Uterus (tissue), 4 donors: Measurements from ENCODE around the gene HSH2D. TPM values are rescaled to one million over a fixed set of nuclear protein-coding genes. Genes with fewer than 3 reads are reported as not detected.
A peak's percentile ranks its signal among the peaks of the same experiment; 100 is the strongest.

Experiments
- DNase-seq, 2 donors: peaks; one replicate each; pipeline ENCODE4 v3.0.0-alpha.2; 2019 to 2020
- H3K27ac ChIP-seq, 2 donors: fragments of 200-600 bp; sonication (generic); 1 replicate in 1 of 2; 2 replicates in 1 of 2; pipeline ENCODE4 v1.5.1; 2016 to 2018
- H3K27me3 ChIP-seq, 2 donors: fragments of 200-600 bp; sonication (generic); one replicate each; pipeline ENCODE4 v1.5.1; 2018 to 2019; ENCODE audit warnings: control low read depth in 1 of 2
- H3K36me3 ChIP-seq, 2 donors: fragments of 200-600 bp; sonication (generic); one replicate each; pipeline ENCODE4 v1.5.1; 2019; ENCODE audit warnings: control low read depth in 1 of 2
- H3K4me1 ChIP-seq, 2 donors: fragments of 200-600 bp; sonication (generic); one replicate each; pipeline ENCODE4 v1.5.1; 2018 to 2019; ENCODE audit warnings: control low read depth in 1 of 2
- H3K4me3 ChIP-seq, 2 donors: fragments of 200-600 bp; sonication (generic); 1 replicate in 1 of 2; 2 replicates in 1 of 2; pipeline ENCODE4 v1.5.1; 2018 to 2019; ENCODE audit warnings: mild to moderate bottlenecking in 1 of 2
- H3K9me3 ChIP-seq, 2 donors: fragments of 200-600 bp; sonication (generic); one replicate each; pipeline ENCODE4 v1.5.1; 2019; ENCODE audit warnings: control low read depth in 1 of 2
- POLR2A ChIP-seq, 2 donors: fragments of 450-650 bp; IDR thresholded peaks; one replicate each; pipeline ENCODE4 v1.6.1; 2016; ENCODE audit warnings: antibody characterized with exemption in 2 of 2, mild to moderate bottlenecking in 1 of 2, moderate library complexity in 1 of 2
- intact Hi-C: fragments of 100-400 bp; cut with DNase I; formaldehyde crosslinking; loops from one replicate; pipeline ENCODE4 v1.15.1; 2023; ENCODE audit warnings: low total_unique reads
- total RNA-seq, 4 donors: library from RNA; depleted of rRNA in 3 of 4; stranded (reverse); fragments of >200 nt in 3 of 4; gene quantifications; one replicate each; pipeline versions ENCODE4 v1.1.0 to v1.2.4, GENCODE V29; 2014 to 2023
- TF ChIP-seq, protein P1 (sequence below), 4 experiments: fragments of 200-600 bp in 2 of 4; fragments of 450-650 bp in 2 of 4; sonication (generic) in 2 of 4; IDR thresholded peaks; one replicate each; pipeline ENCODE4 v1.5.1; 2016 to 2019; ENCODE audit warnings: antibody characterized with exemption in 4 of 4, mild to moderate bottlenecking in 2 of 4, moderate library complexity in 1 of 4
- donor health status: DM: yes; HTN: yes; CAD: no.

HSH2D gene
- total RNA-seq, 4 donors from 2014 or later = 1.4 to 3.1 (median 2.4) TPM; not detected in 1

DNA sequence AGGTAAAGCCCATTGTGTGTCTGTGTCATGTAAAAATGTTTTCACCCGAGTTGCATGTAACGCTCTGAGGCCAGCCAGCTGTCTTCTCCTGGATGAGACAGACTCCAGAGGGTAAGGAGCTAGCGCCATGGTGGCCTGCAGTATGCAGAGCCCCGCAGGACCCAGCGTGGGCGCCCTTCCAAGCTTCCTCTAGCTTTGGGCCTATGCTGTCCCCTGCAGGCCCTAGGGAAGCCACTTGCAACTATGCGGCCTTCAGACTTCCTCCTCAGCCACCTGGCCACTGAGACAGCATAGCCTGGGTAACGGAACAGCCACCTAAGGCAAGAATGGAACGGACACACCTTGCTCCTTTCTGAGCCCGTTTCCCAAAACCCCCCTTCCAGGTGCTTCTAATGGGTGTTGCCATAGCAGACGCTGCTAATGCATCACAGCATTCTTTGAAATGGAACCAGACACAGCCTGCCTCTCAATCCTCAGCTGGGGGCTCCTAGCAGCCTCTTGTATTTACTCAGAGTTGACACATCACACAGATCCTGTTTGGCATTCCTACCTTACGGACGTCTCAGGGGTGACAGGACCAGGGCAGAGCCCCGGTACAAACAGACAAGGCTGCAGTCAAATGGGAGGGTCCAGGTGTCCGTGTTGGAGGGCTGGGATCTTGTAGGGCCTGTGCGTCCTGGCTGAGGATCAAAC lies 47.9 kb downstream of the HSH2D start:
- DNase-seq = no peak
- TF ChIP-seq POLR2A (IDR thresholded peaks at IDR 0.05) = no peak
- TF ChIP-seq, protein P1, sequence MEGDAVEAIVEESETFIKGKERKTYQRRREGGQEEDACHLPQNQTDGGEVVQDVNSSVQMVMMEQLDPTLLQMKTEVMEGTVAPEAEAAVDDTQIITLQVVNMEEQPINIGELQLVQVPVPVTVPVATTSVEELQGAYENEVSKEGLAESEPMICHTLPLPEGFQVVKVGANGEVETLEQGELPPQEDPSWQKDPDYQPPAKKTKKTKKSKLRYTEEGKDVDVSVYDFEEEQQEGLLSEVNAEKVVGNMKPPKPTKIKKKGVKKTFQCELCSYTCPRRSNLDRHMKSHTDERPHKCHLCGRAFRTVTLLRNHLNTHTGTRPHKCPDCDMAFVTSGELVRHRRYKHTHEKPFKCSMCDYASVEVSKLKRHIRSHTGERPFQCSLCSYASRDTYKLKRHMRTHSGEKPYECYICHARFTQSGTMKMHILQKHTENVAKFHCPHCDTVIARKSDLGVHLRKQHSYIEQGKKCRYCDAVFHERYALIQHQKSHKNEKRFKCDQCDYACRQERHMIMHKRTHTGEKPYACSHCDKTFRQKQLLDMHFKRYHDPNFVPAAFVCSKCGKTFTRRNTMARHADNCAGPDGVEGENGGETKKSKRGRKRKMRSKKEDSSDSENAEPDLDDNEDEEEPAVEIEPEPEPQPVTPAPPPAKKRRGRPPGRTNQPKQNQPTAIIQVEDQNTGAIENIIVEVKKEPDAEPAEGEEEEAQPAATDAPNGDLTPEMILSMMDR (IDR thresholded peaks at IDR 0.05) = no peak
- Histone ChIP-seq H3K27ac (no peak overlapping the region), H3K27me3 (no peaks in the 10 kb centered on the region), H3K4me3 (no peak overlapping the region), H3K4me1 (peaks cover 4 to 7% of the 10 kb centered on the region in 2 donors), H3K9me3 (no peaks in the 10 kb centered on the region), H3K36me3 (no peaks in the 10 kb centered on the region)
- intact Hi-C loops = no loop called here

DNA sequence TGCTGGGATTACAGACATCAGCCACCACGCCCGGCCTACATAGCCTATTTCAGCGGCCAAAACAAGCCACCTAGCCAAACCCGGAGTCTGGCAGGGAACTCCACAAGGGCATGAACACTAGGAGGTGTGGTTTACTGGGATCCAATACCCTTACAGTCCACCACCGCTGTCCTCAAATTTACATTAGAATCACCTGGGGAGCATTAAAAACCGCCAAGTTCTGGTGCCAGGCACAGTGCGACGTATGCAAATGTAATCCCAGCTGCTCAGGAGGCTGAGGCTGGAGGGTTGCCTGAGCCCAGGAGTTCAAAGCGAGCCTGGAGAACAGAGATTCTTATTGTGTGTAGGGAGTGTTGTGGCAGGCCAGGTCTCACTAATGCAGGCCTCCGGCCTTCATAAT lies 50.0 kb downstream of the HSH2D start:
- Histone ChIP-seq H3K4me3 (no peak overlapping the region), H3K9me3 (no peaks in the 10 kb centered on the region), H3K27ac (no peak overlapping the region), H3K4me1 (peaks cover 0 to 4% of the 10 kb centered on the region in 2 donors), H3K36me3 (no peaks in the 10 kb centered on the region), H3K27me3 (no peaks in the 10 kb centered on the region)
- intact Hi-C loops = no loop called here
- DNase-seq = no peak
- TF ChIP-seq, protein P1 (IDR thresholded peaks at IDR 0.05) = no peak
- no peak for TF ChIP-seq POLR2A (IDR thresholded peaks at IDR 0.05)

- TF ChIP-seq, protein P1 (IDR thresholded peaks at IDR 0.05) = no peak
- no peak for TF ChIP-seq POLR2A (IDR thresholded peaks at IDR 0.05)
- intact Hi-C loops = no loop called here
Observed at GRCh38 chr19:16197188-16197621, 53.7 kb downstream of the HSH2D start.

GRCh38 chr19:16197622-16198369 lies 54.3 kb downstream of the HSH2D start, which contains the start of gene AP1M1:
TSS of gene AP1M1 (plus strand) at chr19:16197911. CDS start at chr19:16198027, 116 bp downstream.
- peak within 1 kb of the TSS; percentile 78 to 95 for H3K4me3 ChIP-seq
- H3K36me3 ChIP-seq = no peaks in the 10 kb centered on the region
- H3K27me3 ChIP-seq = no peaks in the 10 kb centered on the region
- H3K9me3 ChIP-seq = no peaks in the 10 kb centered on the region
- peak; percentile 97 to 99 for DNase-seq
- TF ChIP-seq, protein P1 (IDR thresholded peaks at IDR 0.05) = peak in 1 of 4 experiments; percentile 7
- peak in 1 of 2 donors; percentile 52 for TF ChIP-seq POLR2A (IDR thresholded peaks at IDR 0.05)
- H3K4me1 ChIP-seq = peaks cover 11 to 12% of the 10 kb centered on the region in 2 donors
- H3K27ac ChIP-seq = peak within 1 kb of the TSS; percentile 73 to 91
- intact Hi-C loops = no loop called here

More at GRCh38 chr19:16197188-16197621, 53.7 kb downstream of the HSH2D start:
- Histone ChIP-seq H3K27ac (peak overlapping the region; percentile 73 to 91), H3K4me1 (peaks cover 11 to 12% of the 10 kb centered on the region in 2 donors), H3K36me3 (no peaks in the 10 kb centered on the region), H3K9me3 (no peaks in the 10 kb centered on the region), H3K4me3 (peak overlapping the region; percentile 78 to 95), H3K27me3 (no peaks in the 10 kb centered on the region)
- DNase-seq = no peak

DNA sequence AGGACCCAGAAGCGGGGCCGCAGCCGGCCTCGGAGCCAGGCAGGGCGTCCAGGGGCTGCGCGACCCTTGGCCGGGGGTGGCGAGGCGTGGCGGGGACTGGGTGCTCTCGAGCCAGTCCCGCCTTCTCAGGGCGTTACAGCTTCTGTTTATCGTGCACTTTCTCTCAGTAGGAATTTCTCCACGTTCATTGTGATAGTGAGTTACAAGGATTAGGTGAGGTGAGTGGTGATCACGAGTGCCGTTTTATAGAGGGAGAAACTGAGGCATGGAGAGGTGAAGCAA lies 54.8 kb downstream of the HSH2D start:
- peaks cover 11 to 12% of the 10 kb centered on the region in 2 donors for H3K4me1 ChIP-seq
- TF ChIP-seq, protein P1 (IDR thresholded peaks at IDR 0.05) = no peak
- no peak for TF ChIP-seq POLR2A (IDR thresholded peaks at IDR 0.05)
- H3K9me3 ChIP-seq = no peaks in the 10 kb centered on the region
- intact Hi-C loops = no loop called here
- no peaks in the 10 kb centered on the region for H3K27me3 ChIP-seq
- DNase-seq = no peak
- no peaks in the 10 kb centered on the region for H3K36me3 ChIP-seq
- peak overlapping the region; percentile 78 to 95 for H3K4me3 ChIP-seq
- peak overlapping the region; percentile 73 to 91 for H3K27ac ChIP-seq
